ENCODE measurements around the gene GPR119. TPM values are rescaled to one million over a fixed set of nuclear protein-coding genes. Genes with fewer than 3 reads are reported as not detected.
"Not testable (repeated sequence)": the region's sequence is repeated elsewhere in the genome, so short reads cannot be mapped to it uniquely, and the experiment has no call there.

Gene GPR119
- total RNA-seq (2021; fragmentation: NEBNext Ultra II Directional; extraction: Animal tissue kit (Norgen Biotek cat#: 25700)), result not detected
- long read RNA-seq, result 0 reads

DNA sequence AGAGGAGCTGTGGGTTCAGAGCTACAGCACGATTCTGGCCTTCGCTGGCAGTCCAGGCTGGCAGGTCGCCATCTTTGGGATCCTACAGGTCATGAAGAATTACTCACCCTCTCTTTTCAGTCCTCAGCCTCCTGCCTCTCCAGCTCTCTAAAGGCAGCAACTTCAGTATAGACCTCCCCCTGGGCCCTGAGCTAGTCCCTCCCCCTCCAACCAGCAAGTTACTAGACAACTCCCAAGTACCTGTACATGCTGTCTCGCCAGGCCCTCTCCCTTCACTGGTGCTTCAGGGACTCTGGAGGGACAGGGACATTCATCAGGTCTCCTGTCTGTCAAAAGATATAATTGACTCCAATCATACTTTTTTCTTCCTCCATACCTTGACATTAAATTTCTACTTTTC, at the start of gene GPR119:
TSS of gene GPR119 (minus strand) at position 155 of the 400 bp plus-strand sequence. CDS start 227 bp downstream, outside the sequence.
- Mint-ChIP-seq H3K27me3 (ENCODE audit: insufficient read depth) (peaks cover 10% of the 10 kb centered on the region), H3K36me3 (ENCODE audit: low read depth) (no peaks in the 10 kb centered on the region), H3K4me3 (no peak within 1 kb of the TSS), H3K9me3 (no peaks in the 10 kb centered on the region), H3K4me1 (ENCODE audit: low read depth) (no peaks in the 10 kb centered on the region), H3K27ac (no peak within 1 kb of the TSS)
- TF ChIP-seq CTCF (IDR thresholded peaks at IDR 0.05), result no peak
- DNase-seq, result no peak

- H3K27ac Mint-ChIP-seq; H3K4me3 Mint-ChIP-seq; DNase-seq; H3K36me3 Mint-ChIP-seq (ENCODE audit: low read depth); H3K9me3 Mint-ChIP-seq; H3K4me1 Mint-ChIP-seq (ENCODE audit: low read depth): not testable (repeated sequence)
- H3K27me3 Mint-ChIP-seq (ENCODE audit: insufficient read depth), result peaks cover 12% of the 10 kb centered on the region
Measured at GRCh38 chrX:130429236-130429635, 43.8 kb upstream of the GPR119 start.

DNA sequence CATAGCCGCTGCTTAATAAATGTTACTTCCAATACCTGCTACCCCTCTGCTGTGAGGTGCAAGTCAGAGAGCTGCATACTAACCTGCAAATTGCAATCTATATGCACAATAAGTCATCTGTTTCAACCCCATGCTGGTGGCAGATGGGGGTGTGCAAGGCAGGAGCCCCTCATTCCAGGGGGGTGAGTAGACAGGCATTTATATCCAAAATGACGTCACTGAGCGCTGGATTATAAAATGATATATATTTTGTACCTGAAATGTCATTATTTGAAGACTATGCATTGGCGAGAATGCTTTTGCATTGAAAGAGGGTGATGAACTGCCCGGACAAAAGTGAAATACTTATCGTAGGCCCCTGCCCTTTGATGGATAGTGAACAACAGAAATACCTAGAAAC, 41.1 kb upstream of the GPR119 start:
- Mint-ChIP-seq H3K27ac (no peak overlapping the region), H3K36me3 (ENCODE audit: low read depth) (no peaks in the 10 kb centered on the region), H3K4me1 (ENCODE audit: low read depth) (no peaks in the 10 kb centered on the region), H3K9me3 (no peaks in the 10 kb centered on the region), H3K27me3 (ENCODE audit: insufficient read depth) (peaks cover 13% of the 10 kb centered on the region; the same call in 1 of the 2 replicates), H3K4me3 (no peak overlapping the region)
- TF ChIP-seq CTCF (IDR thresholded peaks at IDR 0.05), result no peak
- no peak for DNase-seq

DNA sequence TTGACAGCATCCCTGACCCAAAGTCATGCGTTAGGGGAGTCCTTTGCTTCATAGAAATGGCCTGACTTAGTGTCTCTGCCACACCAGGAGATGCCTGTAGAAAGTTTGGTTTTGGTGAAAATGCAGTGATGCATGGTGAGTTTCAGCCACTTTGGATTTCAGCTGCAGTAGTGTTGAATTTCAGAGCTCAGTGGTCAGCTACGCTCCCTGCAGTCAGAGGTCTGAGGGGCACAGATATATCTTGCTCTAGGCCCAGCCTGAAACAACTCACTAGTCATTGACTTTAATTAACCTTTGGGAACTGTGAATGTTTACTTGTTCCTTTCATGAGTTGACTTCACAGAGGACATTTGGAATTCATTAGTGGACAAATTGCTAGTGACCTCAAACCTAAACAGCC, 33.8 kb upstream of the GPR119 start:
- Mint-ChIP-seq H3K4me1 (ENCODE audit: low read depth) (no peaks in the 10 kb centered on the region), H3K36me3 (ENCODE audit: low read depth) (peaks cover 2% of the 10 kb centered on the region; the same call in 1 of the 2 replicates), H3K4me3 (no peak overlapping the region), H3K9me3 (no peaks in the 10 kb centered on the region), H3K27me3 (ENCODE audit: insufficient read depth) (peaks cover 1% of the 10 kb centered on the region), H3K27ac (no peak overlapping the region)
- DNase-seq, result no peak
- TF ChIP-seq CTCF (IDR thresholded peaks at IDR 0.05), result no peak

GRCh38 chrX:130418740-130419139, 33.3 kb upstream of the GPR119 start:
- no peak for DNase-seq
- Mint-ChIP-seq H3K4me1 (ENCODE audit: low read depth) (no peaks in the 10 kb centered on the region), H3K27me3 (ENCODE audit: insufficient read depth) (peaks cover 1% of the 10 kb centered on the region), H3K36me3 (ENCODE audit: low read depth) (peaks cover 5% of the 10 kb centered on the region; the same call in 1 of the 2 replicates), H3K9me3 (no peaks in the 10 kb centered on the region), H3K27ac (no peak overlapping the region), H3K4me3 (no peak overlapping the region)
- TF ChIP-seq CTCF (IDR thresholded peaks at IDR 0.05), result no peak

- Mint-ChIP-seq H3K27me3 (ENCODE audit: insufficient read depth) (no peaks in the 10 kb centered on the region; the same call in none of the 2 replicates), H3K4me3 (no peak overlapping the region), H3K36me3 (ENCODE audit: low read depth) (peaks cover 5% of the 10 kb centered on the region; the same call in 1 of the 2 replicates), H3K4me1 (ENCODE audit: low read depth) (no peaks in the 10 kb centered on the region), H3K27ac (no peak overlapping the region), H3K9me3 (no peaks in the 10 kb centered on the region)
- no peak for DNase-seq
- no peak for TF ChIP-seq CTCF (IDR thresholded peaks at IDR 0.05)
Measured at GRCh38 chrX:130418066-130418465, 32.6 kb upstream of the GPR119 start.

Measured in HFFc6 (cell line).